GM21717 (cell line): ENCODE measurements around the gene KPRP.

Source experiments
- ATAC-seq: cut with Tn5 transposase; IDR thresholded peaks from one replicate; pipeline ENCODE4 v1.9.1; 2021; ENCODE audit warnings: mild to moderate bottlenecking, moderate library complexity; ENCODE audit not compliant: unreplicated experiment

KPRP gene

GRCh38 chr1:152770411-152770810, 12.6 kb downstream of the KPRP start:
- ATAC-seq: no peak

- ATAC-seq: no peak
Observed at GRCh38 chr1:152774875-152775274, 17.1 kb downstream of the KPRP start, which contains the start of gene LCE1F. TSS of gene LCE1F (plus strand) at chr1:152775140. CDS start at chr1:152776372, 1,232 bp downstream.

- ATAC-seq: no peak
Observed at GRCh38 chr1:152776361-152776760, 18.5 kb downstream of the KPRP start.

GRCh38 chr1:152777510-152778137, 19.8 kb downstream of the KPRP start:
- no peak for ATAC-seq

GRCh38 chr1:152783095-152783494, 25.3 kb downstream of the KPRP start:
- no peak for ATAC-seq

- no peak for ATAC-seq
Observed at GRCh38 chr1:152786077-152786476, 28.3 kb downstream of the KPRP start, which contains the start of gene LCE1E. TSS of gene LCE1E (plus strand) at chr1:152786257. CDS start at chr1:152787300, 1,043 bp downstream.

GRCh38 chr1:152795686-152796085, 37.9 kb downstream of the KPRP start:
- no peak for ATAC-seq

- no peak for ATAC-seq
Observed at GRCh38 chr1:152796421-152796820, 38.6 kb downstream of the KPRP start, which contains the start of gene LCE1D. TSS of gene LCE1D (plus strand) at chr1:152796721. CDS start at chr1:152797795, 1,074 bp downstream.

GRCh38 chr1:152801333-152801732, 43.5 kb downstream of the KPRP start:
- no peak for ATAC-seq

GRCh38 chr1:152806576-152806975, 48.8 kb downstream of the KPRP start, which contains the start of gene LCE1C:
TSS of gene LCE1C (minus strand) at chr1:152806651. CDS start at chr1:152805478, 1,173 bp downstream.
- ATAC-seq: no peak

GRCh38 chr1:152811050-152811449, 53.2 kb downstream of the KPRP start:
- no peak for ATAC-seq
